ENCODE measurements around the gene SEMA5A.

SEMA5A gene

DNA sequence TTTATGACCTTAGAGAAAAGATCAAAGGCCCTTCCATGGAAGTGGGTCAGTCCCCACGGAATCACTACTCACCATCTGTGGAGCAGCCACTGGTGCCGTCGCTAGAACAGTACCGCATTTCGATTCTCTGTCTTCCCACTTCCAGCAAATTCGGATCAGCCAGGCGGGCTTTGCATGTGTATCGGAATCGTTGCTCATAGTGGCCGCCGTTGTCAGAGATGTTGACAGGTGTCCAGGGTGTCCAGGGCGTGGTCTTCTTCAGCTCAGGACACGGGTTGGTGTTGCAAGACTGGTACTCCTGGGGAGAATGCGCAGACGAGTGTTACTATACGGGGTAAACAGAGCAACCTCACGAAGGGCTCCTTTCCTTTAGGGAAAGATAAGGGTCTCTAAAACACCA, 479.5 kb downstream of the SEMA5A start:
- TF ChIP-seq TAF1 (IDR thresholded peaks at IDR 0.05; ENCODE audit: borderline replicate concordance, low read depth, low read length) (no peak), POLR2AphosphoS5 (IDR thresholded peaks at IDR 0.05; ENCODE audit: low read depth, low read length) (no peak)
- DNase-seq (ENCODE audit: insufficient read length) (no peak), FAIRE-seq (no peak)

DNA sequence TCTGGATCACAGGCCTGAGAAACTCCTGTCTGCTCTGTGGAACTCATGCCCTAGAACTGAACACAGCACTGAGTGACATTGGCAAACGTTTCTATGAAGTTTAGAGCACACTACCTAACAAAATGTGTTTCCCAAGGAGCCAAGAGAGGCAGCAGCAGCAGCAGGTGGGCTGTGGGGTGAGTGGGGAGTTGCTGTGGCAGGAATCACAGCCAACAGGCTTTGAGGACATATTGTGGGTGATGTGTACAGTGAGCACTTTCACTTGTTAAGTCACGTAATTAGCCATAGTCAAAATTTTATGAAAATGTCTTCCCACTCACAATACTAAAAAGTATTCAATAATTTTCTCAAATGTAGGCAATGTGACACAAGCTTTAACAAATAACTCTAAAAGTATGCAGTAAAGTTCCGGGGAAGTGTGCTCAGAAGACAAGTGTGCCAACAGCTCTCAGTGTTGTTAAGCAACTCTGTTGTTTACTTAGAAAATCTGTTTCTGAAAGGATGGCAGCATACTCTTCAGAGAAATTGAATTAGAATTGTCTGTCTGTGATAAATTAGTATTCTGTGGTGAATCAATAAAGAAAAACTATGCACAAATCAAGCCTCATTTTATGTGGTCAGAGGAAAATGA, 482.1 kb downstream of the SEMA5A start:
- no peak for TF ChIP-seq POLR2AphosphoS5 (IDR thresholded peaks at IDR 0.05; ENCODE audit: low read depth, low read length)
- TF ChIP-seq POLR2A (IDR thresholded peaks at IDR 0.05; ENCODE audit: low read depth, low read length): no peak
- no peak for TF ChIP-seq TAF1 (IDR thresholded peaks at IDR 0.05; ENCODE audit: borderline replicate concordance, low read depth, low read length)
- DNase-seq (ENCODE audit: insufficient read length) (no peak), FAIRE-seq (peak; percentile 76)

DNA sequence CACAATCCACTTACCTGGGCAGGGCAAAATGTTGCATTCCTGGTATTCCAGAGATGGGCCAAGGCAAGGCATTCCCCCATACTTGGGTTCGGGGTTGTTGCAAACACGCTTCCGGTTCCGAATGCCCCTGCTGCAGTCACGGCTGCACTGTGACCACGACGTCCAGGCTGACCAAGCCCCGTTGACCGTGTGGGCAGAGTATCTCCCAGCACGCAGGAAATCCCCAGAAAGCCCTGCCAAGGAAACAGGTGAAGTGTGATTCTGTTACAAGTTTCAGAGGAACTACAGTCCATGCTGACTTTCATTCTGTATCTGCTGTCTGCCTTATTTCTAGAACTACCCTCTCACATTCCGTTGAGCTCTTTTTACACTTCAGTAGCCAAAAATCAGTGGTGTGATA, 483.0 kb downstream of the SEMA5A start:
- no peak for TF ChIP-seq POLR2A (IDR thresholded peaks at IDR 0.05; ENCODE audit: low read depth, low read length)
- no peak for TF ChIP-seq POLR2AphosphoS5 (IDR thresholded peaks at IDR 0.05; ENCODE audit: low read depth, low read length)
- TF ChIP-seq TAF1 (IDR thresholded peaks at IDR 0.05; ENCODE audit: borderline replicate concordance, low read depth, low read length): no peak
- DNase-seq (ENCODE audit: insufficient read length) (no peak), FAIRE-seq (peak; percentile 86)

DNA sequence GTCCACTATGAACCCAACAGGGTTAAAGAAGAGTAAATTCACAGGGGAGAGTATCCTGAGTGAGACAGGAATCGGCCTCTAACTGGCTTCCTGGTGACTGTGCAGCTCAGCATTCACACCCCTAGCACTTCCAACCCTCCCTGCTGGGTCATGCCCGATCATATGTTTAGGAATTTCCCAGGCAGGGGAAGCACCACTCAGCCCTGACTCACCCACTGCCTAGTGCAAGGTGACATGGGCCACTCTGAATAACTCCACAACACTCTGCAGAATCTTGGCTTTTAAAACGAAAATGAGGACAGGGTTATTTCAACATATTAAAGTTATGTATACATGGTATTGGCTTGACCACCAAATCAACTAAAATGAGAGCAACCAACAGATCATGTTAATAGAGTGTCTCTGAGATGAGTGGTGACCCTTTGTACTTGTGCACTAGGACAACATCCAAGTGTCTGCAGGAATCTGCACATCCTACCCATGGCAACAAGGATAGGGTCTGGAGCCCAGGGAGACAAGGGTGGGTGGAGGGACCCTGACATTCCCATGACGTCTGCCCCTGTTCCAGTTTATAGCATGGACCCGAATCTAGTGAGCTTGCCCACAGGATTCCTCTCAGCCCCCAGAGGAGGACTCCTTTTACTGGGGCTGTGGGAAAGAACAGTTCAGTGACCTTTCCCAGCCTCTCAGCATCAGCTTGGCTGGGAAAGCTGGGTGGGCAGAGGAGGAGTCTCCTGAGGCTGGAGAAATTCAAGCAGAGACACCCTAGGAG, 485.8 kb downstream of the SEMA5A start:
- DNase-seq (ENCODE audit: insufficient read length) (no peak), FAIRE-seq (peak; percentile 73)

DNA sequence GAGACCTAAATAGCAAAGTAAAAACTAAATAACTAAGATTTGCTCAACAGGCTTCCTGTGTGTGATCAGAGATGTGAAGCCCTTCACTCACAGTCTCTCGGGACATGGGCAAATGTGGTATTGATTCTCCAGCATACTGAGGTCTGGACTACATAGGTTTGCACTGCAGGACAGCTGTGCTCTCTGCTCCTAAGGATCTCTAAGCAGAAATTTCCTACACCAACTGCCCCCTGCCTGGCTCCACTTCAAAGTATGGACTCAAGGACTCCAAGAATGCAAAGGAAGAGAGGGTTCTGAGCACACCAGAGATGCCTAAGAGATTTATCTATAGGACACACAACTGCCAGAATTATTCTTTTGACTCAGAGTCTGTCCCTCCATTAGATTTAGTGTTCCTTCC, 487.2 kb downstream of the SEMA5A start:
- TF ChIP-seq TAF1 (IDR thresholded peaks at IDR 0.05; ENCODE audit: borderline replicate concordance, low read depth, low read length) (no peak), POLR2AphosphoS5 (IDR thresholded peaks at IDR 0.05; ENCODE audit: low read depth, low read length) (no peak), POLR2A (IDR thresholded peaks at IDR 0.05; ENCODE audit: low read depth, low read length) (no peak)
- no peak for DNase-seq (ENCODE audit: insufficient read length)
- no peak for FAIRE-seq

More for the DNA sequence above, 485.8 kb downstream of the SEMA5A start:
- TF ChIP-seq POLR2A (IDR thresholded peaks at IDR 0.05; ENCODE audit: low read depth, low read length) (no peak), TAF1 (IDR thresholded peaks at IDR 0.05; ENCODE audit: borderline replicate concordance, low read depth, low read length) (no peak), POLR2AphosphoS5 (IDR thresholded peaks at IDR 0.05; ENCODE audit: low read depth, low read length) (no peak)

DNA sequence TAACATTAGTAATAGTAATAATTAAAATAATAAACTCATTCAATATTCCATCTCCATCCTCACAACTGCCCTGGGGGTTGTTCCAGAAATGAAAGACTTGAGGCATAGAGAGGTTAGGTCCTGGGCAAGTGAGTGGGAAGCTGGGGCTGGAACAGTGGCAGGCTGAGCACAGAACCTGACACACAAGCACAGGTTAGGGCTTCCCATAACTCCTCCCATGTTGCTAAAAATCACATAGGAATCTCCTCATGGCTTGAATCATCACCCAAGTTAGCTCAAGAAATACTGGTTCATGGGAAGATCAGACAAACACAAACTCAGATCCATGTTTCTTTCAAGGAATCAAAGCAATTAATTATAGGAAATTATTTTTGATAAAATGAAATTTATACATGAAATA, 487.7 kb downstream of the SEMA5A start:
- FAIRE-seq (no peak), DNase-seq (ENCODE audit: insufficient read length) (no peak)
- no peak for TF ChIP-seq TAF1 (IDR thresholded peaks at IDR 0.05; ENCODE audit: borderline replicate concordance, low read depth, low read length)
- TF ChIP-seq POLR2A (IDR thresholded peaks at IDR 0.05; ENCODE audit: low read depth, low read length): no peak
- TF ChIP-seq POLR2AphosphoS5 (IDR thresholded peaks at IDR 0.05; ENCODE audit: low read depth, low read length): no peak

DNA sequence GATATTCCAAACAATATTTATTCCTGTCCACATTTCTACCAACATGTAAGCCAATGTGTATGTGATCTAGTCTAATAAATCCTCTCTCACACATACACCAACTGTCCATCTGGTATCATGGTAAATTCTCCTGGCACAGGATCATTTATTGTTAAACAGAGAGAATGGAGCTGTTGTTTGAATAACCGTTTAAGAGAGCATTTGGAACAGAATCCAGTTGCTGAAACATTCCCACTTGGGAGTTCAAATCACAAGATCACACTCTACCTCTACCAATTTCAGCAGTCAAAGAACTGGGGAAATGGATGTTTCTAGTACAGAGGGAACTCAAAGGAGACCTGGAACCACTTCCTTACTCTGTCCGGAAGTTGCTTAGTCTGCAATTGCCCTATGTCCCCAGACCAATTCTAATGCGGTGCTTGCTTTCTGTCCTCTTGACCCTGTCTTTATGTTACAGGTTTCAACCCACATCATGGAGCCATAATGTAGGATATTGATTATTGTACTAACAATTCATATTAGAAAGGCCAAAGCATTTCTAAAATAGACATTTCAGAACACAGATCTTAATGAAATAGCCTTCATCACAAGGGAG, 488.4 kb downstream of the SEMA5A start:
- no peak for DNase-seq (ENCODE audit: insufficient read length)
- FAIRE-seq: no peak
- no peak for TF ChIP-seq TAF1 (IDR thresholded peaks at IDR 0.05; ENCODE audit: borderline replicate concordance, low read depth, low read length)
- TF ChIP-seq POLR2A (IDR thresholded peaks at IDR 0.05; ENCODE audit: low read depth, low read length): no peak
- no peak for TF ChIP-seq POLR2AphosphoS5 (IDR thresholded peaks at IDR 0.05; ENCODE audit: low read depth, low read length)

DNA sequence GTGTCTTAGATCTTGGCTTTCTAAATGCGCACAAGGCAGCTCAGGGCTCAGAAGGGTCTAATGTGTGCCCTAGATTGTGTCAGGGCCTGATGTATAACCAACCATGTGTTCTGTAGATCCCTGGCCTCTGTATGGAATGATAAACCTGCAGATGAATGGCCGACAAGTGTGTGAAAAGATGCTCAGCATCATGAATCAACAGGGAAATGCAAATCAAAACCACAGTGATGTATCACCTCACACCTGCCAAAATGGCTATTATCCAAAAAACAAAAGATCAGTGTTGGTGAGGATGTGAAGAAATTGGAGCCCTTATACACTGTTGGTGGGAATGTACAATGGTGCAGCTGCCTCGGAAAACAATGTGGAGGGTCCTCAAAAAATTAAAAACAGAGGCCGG, 489.8 kb downstream of the SEMA5A start:
- FAIRE-seq: no peak

DNA sequence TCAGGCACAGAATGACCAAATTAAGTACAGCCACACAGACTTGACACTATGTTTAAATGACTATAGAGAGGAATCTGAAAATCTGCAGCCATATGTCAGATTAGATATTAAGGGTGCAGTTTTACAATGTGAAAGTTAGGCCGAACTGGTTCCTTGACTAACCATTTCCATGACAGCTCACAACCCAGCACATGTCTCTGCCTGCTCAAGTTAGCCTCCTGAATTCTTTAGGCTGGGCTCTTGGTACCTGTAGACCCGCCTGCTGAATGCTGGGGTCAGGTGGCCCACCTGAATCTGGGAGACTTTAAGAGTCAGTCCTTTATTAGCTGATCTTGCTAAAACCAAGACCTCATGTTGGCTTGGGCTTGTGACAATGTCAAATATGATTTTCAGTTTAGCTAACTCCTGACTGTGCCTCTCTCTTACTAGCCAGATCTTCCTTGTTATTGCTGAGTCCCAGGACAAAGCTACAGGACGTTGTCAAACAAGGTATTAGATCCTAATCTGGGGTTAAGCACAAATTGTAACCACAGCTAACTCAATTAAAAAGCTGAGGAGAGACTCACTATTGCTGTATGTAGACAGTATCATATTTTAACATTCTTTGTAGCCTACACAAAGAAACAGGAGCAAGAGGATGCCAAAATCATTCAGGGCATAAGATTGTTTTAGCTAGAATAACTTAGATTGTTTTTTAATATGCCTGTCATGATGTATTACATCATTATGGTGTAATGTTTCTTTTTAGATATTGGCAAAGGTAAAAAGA, 490.9 kb downstream of the SEMA5A start:
- DNase-seq (ENCODE audit: insufficient read length): no peak
- no peak for TF ChIP-seq TAF1 (IDR thresholded peaks at IDR 0.05; ENCODE audit: borderline replicate concordance, low read depth, low read length)
- no peak for TF ChIP-seq POLR2AphosphoS5 (IDR thresholded peaks at IDR 0.05; ENCODE audit: low read depth, low read length)
- TF ChIP-seq POLR2A (IDR thresholded peaks at IDR 0.05; ENCODE audit: low read depth, low read length): no peak
- FAIRE-seq: peak; percentile 57

More for the DNA sequence above, 489.8 kb downstream of the SEMA5A start:
- TF ChIP-seq POLR2A (IDR thresholded peaks at IDR 0.05; ENCODE audit: low read depth, low read length): no peak
- TF ChIP-seq TAF1 (IDR thresholded peaks at IDR 0.05; ENCODE audit: borderline replicate concordance, low read depth, low read length): no peak
- TF ChIP-seq POLR2AphosphoS5 (IDR thresholded peaks at IDR 0.05; ENCODE audit: low read depth, low read length): no peak
- no peak for DNase-seq (ENCODE audit: insufficient read length)

DNA sequence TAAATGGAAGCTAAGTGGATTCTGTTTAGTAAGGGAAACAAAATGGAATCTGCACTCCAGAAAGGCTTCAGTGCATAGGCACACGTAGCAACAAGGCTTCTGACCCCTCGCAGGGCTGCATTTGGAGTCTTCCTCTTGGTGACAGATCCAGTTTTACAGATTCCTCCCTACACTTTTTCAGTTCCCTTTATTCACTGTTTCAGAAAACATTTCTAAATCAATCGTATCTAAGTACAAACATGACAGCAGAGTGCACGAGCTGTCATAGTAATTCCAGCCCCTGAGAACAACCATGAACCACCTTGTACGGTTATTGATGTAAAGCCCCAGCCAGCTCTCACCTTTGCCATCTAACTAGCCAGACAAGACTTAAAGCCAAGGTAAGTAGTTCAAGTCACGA, 491.6 kb downstream of the SEMA5A start:
- no peak for DNase-seq (ENCODE audit: insufficient read length)
- FAIRE-seq: peak; percentile 17

DNA sequence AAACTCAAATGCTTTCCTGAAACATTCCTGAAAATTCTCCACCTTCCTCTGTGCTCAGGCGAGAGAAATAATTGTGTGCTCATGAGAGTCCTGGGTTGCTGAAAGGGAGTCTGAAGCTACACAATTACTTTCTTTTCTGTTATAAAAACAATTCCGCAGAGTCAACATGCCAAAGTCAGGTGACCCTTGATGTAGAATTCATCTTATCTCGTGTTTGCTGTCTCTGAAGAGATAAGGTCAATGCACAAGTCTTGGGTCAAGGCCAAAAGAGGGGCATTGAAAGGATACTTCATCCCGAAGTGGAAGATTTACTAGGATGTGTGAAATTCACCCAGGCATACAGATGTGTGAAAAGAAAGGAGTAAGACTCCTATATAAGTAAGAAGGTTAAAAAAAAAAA, 493.5 kb downstream of the SEMA5A start:
- no peak for FAIRE-seq
- DNase-seq (ENCODE audit: insufficient read length): no peak

More for the DNA sequence above, 491.6 kb downstream of the SEMA5A start:
- TF ChIP-seq POLR2AphosphoS5 (IDR thresholded peaks at IDR 0.05; ENCODE audit: low read depth, low read length): no peak

More for the DNA sequence above, 493.5 kb downstream of the SEMA5A start:
- TF ChIP-seq POLR2AphosphoS5 (IDR thresholded peaks at IDR 0.05; ENCODE audit: low read depth, low read length) (no peak), TAF1 (IDR thresholded peaks at IDR 0.05; ENCODE audit: borderline replicate concordance, low read depth, low read length) (no peak), POLR2A (IDR thresholded peaks at IDR 0.05; ENCODE audit: low read depth, low read length) (no peak)

Measured in GM12892 (cell line).